Activated B cell treated with CpG ODN at 0.5 μM for 24 hours (primary cell): Measurements from ENCODE around the gene SMAD1. TPM values are rescaled to one million over a fixed set of nuclear protein-coding genes. Genes with fewer than 3 reads are reported as not detected.

Source experiments
- ATAC-seq: fragments of 200-7000 bp; cut with Tn5 transposase; one replicate; pipeline ENCODE4 v1.10.0; 2021; ENCODE audit warnings: low read depth, mild to moderate bottlenecking, moderate library complexity
- CTCF ChIA-PET: fragments of 350-600 bp; sonication (Branson Sonifier 250); formaldehyde crosslinking; loops from one replicate; lab custom pipeline; 2021; ENCODE audit warnings: antibody characterized with exemption; lab: Charles Lee
- POLR2A ChIA-PET: fragments of 350-600 bp; sonication (Branson Sonifier 250); formaldehyde crosslinking; loops from one replicate; lab custom pipeline; 2021; ENCODE audit warnings: antibody characterized with exemption; lab: Charles Lee
- DNase-seq: peaks from one replicate; pipeline ENCODE4 v3.0.0; 2022
- H3K27ac Mint-ChIP-seq: one replicate; pipeline ENCODE4 v1.8.0; 2020; ENCODE audit warnings: mixed read lengths
- H3K27me3 Mint-ChIP-seq: one replicate; pipeline ENCODE4 v1.8.0; 2021; ENCODE audit warnings: mixed read lengths
- H3K36me3 Mint-ChIP-seq: one replicate; pipeline ENCODE4 v1.8.0; 2021; ENCODE audit warnings: low read depth, mixed read lengths
- H3K4me1 Mint-ChIP-seq: one replicate; pipeline ENCODE4 v1.8.0; 2021; ENCODE audit warnings: mixed read lengths
- H3K4me3 Mint-ChIP-seq: one replicate; pipeline ENCODE4 v1.8.0; 2020; ENCODE audit warnings: mild to moderate bottlenecking, mixed read lengths
- H3K9me3 Mint-ChIP-seq: one replicate; pipeline ENCODE4 v1.8.0; 2020; ENCODE audit warnings: mixed read lengths
- intact Hi-C: fragments of 100-400 bp; cut with micrococcal nuclease; formaldehyde crosslinking; loops from one replicate; pipeline ENCODE4 v1.15.1; 2024
- total RNA-seq: library from RNA; stranded (reverse); gene quantifications from 2 replicates; pipeline ENCODE4 v1.2.3, GENCODE V29; 2022
- TF ChIP-seq, protein P1 (sequence below): fragments of 200-600 bp; IDR thresholded peaks from one replicate; pipeline ENCODE4 v1.8.0; 2022; ENCODE audit warnings: antibody characterized with exemption, mild to moderate bottlenecking

The SMAD1 gene
- total RNA-seq, 1 donor from 2014 or later, result not detected

- TF ChIP-seq, protein P1, sequence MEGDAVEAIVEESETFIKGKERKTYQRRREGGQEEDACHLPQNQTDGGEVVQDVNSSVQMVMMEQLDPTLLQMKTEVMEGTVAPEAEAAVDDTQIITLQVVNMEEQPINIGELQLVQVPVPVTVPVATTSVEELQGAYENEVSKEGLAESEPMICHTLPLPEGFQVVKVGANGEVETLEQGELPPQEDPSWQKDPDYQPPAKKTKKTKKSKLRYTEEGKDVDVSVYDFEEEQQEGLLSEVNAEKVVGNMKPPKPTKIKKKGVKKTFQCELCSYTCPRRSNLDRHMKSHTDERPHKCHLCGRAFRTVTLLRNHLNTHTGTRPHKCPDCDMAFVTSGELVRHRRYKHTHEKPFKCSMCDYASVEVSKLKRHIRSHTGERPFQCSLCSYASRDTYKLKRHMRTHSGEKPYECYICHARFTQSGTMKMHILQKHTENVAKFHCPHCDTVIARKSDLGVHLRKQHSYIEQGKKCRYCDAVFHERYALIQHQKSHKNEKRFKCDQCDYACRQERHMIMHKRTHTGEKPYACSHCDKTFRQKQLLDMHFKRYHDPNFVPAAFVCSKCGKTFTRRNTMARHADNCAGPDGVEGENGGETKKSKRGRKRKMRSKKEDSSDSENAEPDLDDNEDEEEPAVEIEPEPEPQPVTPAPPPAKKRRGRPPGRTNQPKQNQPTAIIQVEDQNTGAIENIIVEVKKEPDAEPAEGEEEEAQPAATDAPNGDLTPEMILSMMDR, result no peak
- ChIA-PET POLR2A (no interaction called here), CTCF (no interaction called here)
- Mint-ChIP-seq H3K27me3 (peaks cover 2% of the 10 kb centered on the region), H3K36me3 (no peaks in the 10 kb centered on the region), H3K9me3 (peaks cover 17% of the 10 kb centered on the region), H3K4me3 (no peak overlapping the region), H3K4me1 (no peaks in the 10 kb centered on the region), H3K27ac (no peak overlapping the region)
- intact Hi-C loops, result no loop called here
- DNase-seq (no peak), ATAC-seq (no peak)
These were observed 44.2 kb upstream of the SMAD1 start for GRCh38 chr4:145437466-145437865.

DNA sequence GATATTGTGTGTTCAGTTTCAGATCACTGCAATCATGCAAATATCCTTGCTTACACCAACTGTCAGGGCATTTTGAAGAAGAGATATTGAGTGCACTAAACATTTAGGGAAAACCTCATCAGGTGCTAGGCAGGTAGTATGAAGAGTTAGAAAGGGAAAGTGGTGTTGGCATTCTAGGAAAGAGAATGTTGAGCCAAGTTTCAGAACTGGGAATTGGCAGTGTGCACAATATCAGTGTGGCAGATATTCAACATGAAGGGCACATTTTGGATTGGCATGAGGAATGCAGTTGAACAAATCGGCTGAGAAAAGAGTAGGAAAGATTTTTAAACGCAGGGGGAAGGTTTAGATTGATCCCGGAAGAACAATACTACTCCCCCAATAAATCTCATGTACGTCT is 43.4 kb upstream of the SMAD1 start:
- peaks cover 3% of the 10 kb centered on the region for H3K27me3 Mint-ChIP-seq
- H3K27ac Mint-ChIP-seq, result no peak overlapping the region
- DNase-seq (no peak), ATAC-seq (no peak)
- POLR2A ChIA-PET, result no interaction called here
- H3K4me3 Mint-ChIP-seq, result no peak overlapping the region
- H3K4me1 Mint-ChIP-seq, result no peaks in the 10 kb centered on the region
- no peaks in the 10 kb centered on the region for H3K36me3 Mint-ChIP-seq
- peaks cover 12% of the 10 kb centered on the region for H3K9me3 Mint-ChIP-seq
- TF ChIP-seq, protein P1, result no peak
- intact Hi-C loops, result no loop called here
- CTCF ChIA-PET, result no interaction called here

DNA sequence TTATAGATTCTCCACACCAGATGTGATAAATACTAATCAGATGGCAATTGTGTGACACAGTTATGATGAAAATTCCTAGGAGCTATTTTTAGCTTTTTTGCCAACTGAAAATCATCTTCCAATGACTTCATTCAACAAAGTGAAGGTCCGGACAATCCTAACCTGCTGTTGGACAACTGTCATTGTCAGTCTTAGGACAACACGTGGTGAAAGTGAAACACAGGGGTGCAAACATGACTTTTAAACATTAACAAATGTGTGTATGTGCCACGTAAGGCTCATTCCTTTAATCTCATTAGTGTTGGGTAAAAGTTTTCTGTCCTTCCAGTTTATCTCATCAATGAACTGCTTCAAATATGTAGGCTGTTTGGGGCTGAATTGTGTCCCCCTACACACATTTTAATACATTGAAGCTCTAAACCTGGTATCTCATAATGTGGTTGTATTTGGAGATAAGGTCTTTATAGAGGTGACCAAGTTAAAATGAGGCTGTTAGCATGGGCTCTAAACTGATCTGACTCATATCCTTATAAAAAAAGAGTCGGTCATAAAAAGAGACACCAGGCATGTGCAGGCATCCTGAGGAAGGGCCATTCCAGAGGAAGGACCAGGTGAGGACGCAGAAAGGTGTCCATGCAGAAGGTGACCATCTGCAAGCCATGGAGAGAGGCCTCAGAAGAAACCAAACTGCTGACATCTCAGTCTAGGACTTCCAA is 41.2 kb upstream of the SMAD1 start:
- intact Hi-C loops, result no loop called here
- DNase-seq, result no peak
- TF ChIP-seq, protein P1, result no peak
- Mint-ChIP-seq H3K9me3 (peaks cover 2% of the 10 kb centered on the region), H3K36me3 (no peaks in the 10 kb centered on the region), H3K27me3 (peaks cover 3% of the 10 kb centered on the region), H3K4me3 (no peak overlapping the region), H3K4me1 (no peaks in the 10 kb centered on the region), H3K27ac (no peak overlapping the region)
- ChIA-PET CTCF (no interaction called here), POLR2A (no interaction called here)
- ATAC-seq, result no peak

GRCh38 chr4:145446184-145446583 is 35.5 kb upstream of the SMAD1 start:
- Mint-ChIP-seq H3K4me1 (no peaks in the 10 kb centered on the region), H3K9me3 (peaks cover 7% of the 10 kb centered on the region), H3K36me3 (no peaks in the 10 kb centered on the region), H3K27ac (no peak overlapping the region), H3K4me3 (no peak overlapping the region), H3K27me3 (peaks cover 3% of the 10 kb centered on the region)
- intact Hi-C loops, result no loop called here
- DNase-seq, result no peak
- POLR2A ChIA-PET, result no interaction called here
- no peak for ATAC-seq
- TF ChIP-seq, protein P1, result no peak
- CTCF ChIA-PET, result no interaction called here

- Mint-ChIP-seq H3K4me3 (no peak overlapping the region), H3K4me1 (no peaks in the 10 kb centered on the region), H3K9me3 (peaks cover 2% of the 10 kb centered on the region), H3K27ac (no peak overlapping the region), H3K36me3 (no peaks in the 10 kb centered on the region), H3K27me3 (peaks cover 2% of the 10 kb centered on the region)
- POLR2A ChIA-PET, result no interaction called here
- intact Hi-C loops, result no loop called here
- no peak for DNase-seq
- TF ChIP-seq, protein P1, result no peak
- CTCF ChIA-PET, result no interaction called here
- no peak for ATAC-seq
These were observed 29.8 kb upstream of the SMAD1 start for GRCh38 chr4:145451895-145452294.
